Stimulated activated CD4-positive, alpha-beta T cell treated with anti-CD3 and anti-CD28 coated beads, Interleukin-15, amount 100 ng/mL, for 1 hour (primary cell): ENCODE results near the gene REPIN1.

Source experiments
- DNase-seq, 2 donors: peaks; one replicate each; pipeline ENCODE4 v3.0.0-alpha.2; 2020; ENCODE audit warnings: low read depth in 1 of 2, low spot score in 1 of 2

Gene REPIN1

GRCh38 chr7:150359622-150360362, 8.8 kb upstream of the REPIN1 start:
- no peak for DNase-seq

GRCh38 chr7:150360363-150361058, 8.1 kb upstream of the REPIN1 start:
- DNase-seq = no peak

GRCh38 chr7:150361402-150361801, 7.2 kb upstream of the REPIN1 start:
- DNase-seq = no peak

- no peak for DNase-seq
Observed at GRCh38 chr7:150361807-150362621, 6.6 kb upstream of the REPIN1 start.

- no peak for DNase-seq
Observed at GRCh38 chr7:150363370-150363769, 5.3 kb upstream of the REPIN1 start.

GRCh38 chr7:150363872-150364271, 4.8 kb upstream of the REPIN1 start:
- DNase-seq = no peak

- no peak for DNase-seq
Observed at GRCh38 chr7:150365194-150365593, 3.4 kb upstream of the REPIN1 start.

GRCh38 chr7:150365673-150366398, 2.8 kb upstream of the REPIN1 start:
- no peak for DNase-seq

- DNase-seq = no peak
Observed at GRCh38 chr7:150367677-150368095, 936 bp upstream of the REPIN1 start.

GRCh38 chr7:150368884-150369747, 494 bp downstream of the REPIN1 start:
- peak; percentile 28 to 59 for DNase-seq

- DNase-seq = no peak
Observed at GRCh38 chr7:150369748-150370501, 1.3 kb downstream of the REPIN1 start.

GRCh38 chr7:150370612-150371071, 2.0 kb downstream of the REPIN1 start:
- DNase-seq = no peak

- no peak for DNase-seq
Observed at GRCh38 chr7:150371131-150371995, 2.7 kb downstream of the REPIN1 start.

GRCh38 chr7:150371996-150372270, 3.3 kb downstream of the REPIN1 start:
- no peak for DNase-seq

- no peak for DNase-seq
Observed at GRCh38 chr7:150372271-150373048, 3.8 kb downstream of the REPIN1 start.

- DNase-seq = no peak
Observed at GRCh38 chr7:150373049-150373801, 4.6 kb downstream of the REPIN1 start.

GRCh38 chr7:150374026-150374425, 5.4 kb downstream of the REPIN1 start:
- no peak for DNase-seq
